ENCODE results near the gene PSMB2. TPM values are rescaled to one million over a fixed set of nuclear protein-coding genes. Genes with fewer than 3 reads are reported as not detected.

PSMB2 gene
- polyA plus RNA-seq, 5 donors = 70.1 to 86.0 (median 75.6) TPM

DNA sequence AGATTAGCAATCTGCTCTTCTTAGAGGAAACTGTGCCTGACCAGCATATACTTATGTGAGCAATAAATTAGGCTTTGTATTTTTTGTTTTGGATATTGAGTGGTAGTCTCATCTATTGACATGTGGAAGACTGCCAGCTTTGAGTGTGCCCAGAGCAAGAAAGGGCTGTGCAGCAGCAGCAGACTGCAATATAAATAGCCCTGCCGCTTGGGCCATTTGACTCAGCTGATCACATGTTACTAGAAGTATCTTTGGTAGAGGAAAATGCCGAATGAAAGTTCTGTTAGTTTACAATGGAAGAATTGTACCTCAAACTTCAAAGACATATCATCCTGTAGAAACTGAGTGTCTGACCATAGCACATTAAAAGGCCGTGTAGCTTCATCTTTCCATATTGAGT is 9.1 kb upstream of the PSMB2 start:
- no peak for DNase-seq

DNA sequence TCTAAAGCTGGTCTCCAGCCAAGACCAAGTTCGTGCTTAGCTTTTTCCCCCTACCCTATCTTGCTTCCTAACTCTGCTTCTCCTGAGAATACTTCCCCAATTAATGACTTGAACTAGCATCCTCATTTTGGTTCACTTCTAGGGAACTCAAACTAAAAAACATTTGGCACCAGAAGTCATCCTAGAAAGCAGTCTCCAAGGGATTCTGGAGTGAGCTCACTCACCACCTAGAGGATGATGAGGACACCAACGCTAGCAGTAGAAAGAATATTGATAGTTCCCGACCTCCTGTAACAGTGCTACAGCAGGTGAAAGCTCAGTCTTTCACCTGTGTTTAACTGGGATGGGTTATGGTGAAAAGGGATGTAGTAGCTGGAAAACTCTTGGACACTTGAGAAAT is 4.7 kb upstream of the PSMB2 start:
- DNase-seq = no peak

DNA sequence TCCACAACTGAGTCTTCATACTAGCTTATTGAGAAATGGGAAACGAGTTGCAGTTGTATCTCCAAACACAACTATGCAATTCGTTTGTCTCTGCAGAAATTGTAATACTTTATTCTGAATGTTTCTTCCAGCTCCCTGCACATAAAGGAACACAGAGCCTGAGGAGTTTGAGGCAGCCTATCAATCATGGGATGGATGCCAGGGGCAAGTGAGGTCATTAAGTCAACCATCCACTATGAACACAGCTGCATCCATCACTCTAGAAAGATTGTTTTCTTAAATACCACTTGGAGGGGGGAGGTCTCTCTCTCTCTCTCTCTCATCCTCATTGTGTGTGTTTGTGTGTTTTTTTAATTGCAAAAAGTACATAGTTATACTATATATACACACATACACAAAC is 2.9 kb upstream of the PSMB2 start:
- DNase-seq = no peak

DNA sequence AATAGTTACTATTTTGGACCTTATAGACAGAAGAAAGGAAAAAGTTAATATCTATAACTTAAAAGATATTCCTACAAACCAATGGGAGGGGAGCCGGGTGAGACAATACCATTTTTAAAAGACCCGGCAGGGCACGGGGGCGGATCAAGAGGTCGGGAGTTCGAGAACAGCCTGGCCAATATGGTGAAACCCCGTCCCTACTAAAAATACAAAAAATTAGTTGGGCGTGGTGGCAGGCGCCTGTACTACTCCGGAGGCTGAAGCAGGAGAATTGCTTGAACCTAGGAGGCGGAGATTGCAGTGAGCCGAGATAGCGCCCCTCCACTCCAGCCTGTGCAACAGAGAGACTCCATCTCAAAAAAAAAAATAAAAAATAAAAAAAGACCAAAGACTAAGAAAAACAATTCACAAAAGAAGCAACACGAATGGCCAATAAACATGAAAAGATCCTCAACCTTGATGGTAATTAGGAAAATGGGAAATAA is 1.2 kb upstream of the PSMB2 start:
- DNase-seq = no peak

DNA sequence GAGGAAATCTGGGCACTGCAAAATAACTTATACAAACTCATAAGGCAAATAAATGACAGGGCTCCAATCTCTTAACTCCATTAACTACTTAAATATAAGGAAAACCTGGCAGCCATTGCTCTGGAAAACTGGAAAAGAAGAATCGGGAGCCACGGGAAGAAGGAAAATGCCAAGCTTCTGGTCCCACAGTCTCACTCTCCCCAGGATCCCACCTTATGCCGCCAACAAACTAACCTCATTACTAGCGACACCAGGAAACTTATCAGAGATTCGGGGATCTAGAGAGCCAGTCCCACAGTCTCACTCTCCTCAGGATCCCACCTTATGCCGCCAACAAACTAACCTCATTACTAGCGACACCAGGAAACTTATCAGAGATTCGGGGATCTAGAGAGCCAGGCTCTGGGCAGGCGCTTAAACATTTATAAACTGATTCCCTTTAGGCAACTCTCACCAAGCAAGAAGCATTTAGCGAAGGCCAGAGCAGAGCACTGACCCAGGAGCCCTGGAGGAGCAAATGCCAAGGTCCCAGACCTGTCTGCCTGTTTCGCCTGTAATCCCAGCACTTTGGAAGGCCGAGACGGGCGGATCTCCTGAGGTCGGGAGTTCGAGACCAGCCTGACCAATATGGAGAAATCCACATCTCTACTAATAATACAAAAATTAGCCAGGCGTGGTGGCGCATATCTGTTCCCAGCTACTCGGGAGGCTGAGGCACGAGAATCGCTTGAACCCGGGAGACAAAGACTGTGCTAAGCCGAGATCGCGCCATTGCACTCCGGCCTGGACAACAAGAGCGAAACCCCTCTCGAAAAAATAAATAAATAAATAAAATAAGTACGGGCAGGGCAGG is 720 bp downstream of the PSMB2 start:
- DNase-seq = no peak

DNA sequence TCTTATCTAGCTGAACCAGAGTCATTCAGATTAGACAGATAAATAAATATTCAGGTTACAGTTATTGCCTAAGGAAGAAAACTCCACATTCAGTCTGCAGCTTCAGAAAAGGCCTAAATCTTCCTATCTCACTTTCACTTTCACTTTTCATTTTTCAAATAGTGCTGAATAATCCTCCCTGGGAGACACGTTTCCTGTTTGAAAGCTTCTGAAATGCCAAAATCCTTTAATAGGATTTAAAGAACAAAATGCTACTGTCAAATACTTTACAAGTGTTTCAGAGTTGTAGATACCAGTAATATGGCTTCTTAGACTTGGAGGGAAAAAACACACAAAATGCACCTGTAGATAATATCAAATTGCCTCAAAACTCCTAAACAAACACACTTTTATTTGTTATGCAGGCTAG is 3.9 kb downstream of the PSMB2 start:
- no peak for DNase-seq

DNA sequence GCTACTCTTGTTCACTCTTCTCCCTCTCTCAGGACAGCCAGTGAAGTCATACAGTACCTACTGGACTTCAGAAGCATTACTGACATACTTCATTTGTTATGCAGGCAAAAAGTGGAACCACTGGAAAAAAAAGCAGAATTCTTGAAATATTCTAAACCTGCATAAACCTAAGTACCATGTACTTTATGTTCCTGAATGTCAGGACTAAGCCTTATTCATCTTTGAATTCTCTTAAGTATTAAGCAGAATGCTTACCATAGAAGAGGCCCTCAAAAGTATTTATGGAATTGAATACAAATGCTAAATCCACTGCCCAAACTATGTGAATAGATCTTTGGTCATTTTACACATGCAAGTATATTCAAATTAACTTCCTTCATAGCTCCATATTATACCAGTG is 7.8 kb downstream of the PSMB2 start:
- DNase-seq = no peak

DNA sequence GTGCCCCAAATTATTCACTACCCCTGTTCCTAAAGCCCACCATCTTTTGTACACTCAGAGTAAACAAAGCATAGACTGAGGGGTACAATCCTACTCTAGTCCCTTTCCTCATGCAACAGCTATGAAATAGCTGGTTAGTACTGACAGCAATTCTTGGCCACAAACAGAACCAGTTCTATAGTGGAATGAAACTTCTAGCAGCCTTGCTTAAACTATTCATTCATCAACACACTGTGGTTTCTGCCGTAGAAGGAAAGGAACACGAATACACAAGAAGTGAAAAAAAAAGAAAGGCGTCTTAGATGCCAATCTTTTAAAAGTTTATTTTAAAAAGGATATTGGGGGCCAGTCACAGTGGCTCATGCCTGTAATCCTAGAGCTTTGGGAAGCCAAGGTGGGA is 9.9 kb downstream of the PSMB2 start:
- DNase-seq = no peak

DNA sequence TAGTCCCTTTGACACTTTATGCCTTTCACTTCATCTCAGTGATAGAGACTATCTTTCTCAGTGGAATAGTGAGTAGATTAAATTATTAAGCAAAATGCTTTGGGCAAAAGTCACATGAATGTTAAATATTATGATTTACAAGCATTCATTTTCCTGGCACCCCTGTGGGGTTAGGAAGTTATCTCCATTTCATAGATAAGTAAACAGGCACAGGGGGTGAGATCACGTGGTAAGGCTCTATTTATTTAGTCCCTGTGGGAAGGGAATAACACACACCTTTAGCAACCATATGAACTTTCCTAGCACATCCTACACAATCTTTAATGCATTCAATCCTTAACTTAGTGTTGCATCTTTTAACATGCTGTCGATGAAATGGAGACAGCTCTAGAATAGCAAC is 12.3 kb downstream of the PSMB2 start:
- no peak for DNase-seq

DNA sequence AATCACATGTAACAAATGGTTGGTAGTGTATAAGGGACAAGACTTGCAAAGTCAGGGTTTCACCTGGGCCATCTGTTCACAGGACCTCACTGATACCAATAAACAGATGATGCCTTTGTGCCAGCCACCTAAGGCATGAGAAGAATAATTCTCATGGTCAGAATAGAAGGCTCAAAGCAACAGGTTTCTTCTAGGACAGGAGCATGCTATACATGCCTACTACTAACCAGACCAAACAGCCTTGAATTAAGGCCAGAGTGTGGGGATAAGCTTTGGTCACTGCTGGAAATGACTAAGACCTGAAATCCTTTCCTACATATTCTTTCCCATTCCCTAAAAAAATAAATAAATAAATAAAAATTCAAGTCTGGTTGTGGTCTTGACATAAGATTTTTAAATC is 17.5 kb downstream of the PSMB2 start:
- no peak for DNase-seq

DNA sequence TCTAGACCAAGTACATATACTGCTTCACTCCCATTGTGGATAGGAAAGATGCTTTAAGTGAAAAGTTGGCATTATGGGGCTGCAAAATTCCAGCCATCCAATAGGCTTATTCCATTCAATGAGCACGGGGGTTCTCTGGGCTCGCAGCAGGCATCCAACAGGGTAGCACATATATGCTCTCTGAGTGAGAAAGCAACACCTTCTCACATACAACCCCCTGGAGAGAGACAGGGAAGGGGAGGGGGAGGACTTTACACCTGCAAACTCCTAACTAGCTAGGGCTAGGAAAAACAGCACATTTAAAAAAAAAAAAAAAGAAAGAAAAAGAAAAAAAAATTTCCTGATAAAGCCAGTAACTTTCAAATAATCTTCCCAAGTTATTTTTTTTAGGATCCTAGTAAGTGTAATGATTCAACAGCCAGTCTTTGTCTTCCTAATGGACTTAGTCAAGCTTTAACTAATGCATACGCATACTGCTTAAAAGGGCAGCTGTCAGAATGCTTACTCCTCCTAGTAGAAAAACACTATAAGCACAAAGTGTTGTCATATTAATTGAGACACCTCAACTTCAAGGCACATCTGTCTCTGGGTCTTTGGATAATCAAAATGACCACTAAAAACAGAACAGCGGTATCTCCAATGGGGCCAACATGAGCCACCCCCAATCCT is 18.7 kb downstream of the PSMB2 start:
- no peak for DNase-seq

DNA sequence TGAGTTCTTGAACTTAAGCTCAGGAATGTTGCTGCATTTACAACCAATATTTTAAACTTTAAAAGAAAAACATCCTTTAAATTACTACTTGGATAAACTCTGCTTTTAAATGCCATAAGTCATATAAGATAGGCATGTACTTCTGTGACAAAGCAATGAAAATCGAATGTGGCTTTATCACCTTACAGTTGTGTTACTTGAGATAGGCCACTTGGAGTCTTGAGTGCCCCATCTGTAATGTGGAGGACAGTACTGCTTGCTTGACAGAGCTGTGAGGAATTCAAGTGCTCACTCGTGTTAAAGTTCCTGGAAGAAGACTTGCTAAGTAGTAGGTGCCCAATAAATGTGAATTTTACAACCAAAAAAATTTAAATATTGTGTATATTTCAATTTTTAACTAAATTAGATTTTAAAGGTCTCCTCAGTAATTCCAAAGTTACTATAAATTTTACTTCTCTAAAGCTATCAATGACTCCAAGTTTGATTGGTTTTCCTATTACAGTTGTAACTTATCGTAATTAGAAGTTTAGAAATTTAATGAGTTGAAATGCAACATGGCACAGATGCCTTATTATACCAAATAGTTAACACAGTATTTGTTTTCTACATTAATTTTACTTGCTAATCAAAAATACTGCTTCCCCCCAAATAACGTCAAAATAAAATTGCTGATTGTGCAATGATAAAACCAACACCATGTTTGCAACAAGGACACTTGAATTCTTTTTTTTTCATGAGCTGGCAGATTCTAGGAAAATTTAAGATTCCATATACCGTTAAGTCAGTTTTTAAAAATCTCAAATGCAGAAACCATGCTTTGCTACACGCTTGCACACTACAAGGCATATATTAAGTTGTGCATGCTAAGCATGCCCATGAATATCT is 21.8 kb downstream of the PSMB2 start:
- no peak for DNase-seq

DNA sequence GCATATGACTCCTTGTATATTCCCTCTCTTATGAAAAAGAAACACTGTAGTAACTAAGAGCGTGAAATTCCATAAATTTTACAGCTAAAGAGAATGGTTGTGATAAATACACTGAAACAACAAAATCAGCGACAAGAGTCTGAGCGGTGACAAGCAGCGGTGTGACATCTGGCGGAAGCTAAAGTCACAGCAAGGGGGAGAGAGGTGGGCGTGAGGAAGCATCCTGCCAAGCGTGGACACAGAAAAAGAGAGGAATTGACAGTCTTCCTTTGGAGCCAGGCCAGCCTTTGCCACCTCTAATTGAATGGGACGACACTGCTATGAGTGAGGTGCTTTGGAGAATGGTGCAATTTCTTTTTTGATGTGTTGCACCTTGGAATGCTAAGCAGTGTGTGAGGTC is 25.9 kb downstream of the PSMB2 start:
- no peak for DNase-seq

DNA sequence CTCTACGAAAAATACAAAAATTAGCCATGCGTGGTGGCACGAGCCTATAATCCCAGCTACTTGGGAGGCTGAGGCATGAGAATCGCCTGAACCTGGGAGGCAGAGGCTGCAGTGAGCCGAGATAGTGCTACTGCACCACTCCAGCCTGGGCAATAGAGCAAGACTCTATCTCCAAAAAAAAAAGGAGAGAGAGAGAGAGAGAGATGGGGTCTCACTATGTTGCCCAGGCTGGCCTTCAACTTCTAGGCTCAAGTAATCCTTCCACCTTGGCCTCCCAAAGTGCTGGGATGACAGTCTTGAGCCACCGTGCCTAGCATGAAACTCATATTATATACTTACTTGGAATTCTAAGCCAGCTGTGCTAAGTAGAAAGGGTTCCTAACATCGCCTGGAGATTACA is 29.7 kb downstream of the PSMB2 start:
- no peak for DNase-seq

DNA sequence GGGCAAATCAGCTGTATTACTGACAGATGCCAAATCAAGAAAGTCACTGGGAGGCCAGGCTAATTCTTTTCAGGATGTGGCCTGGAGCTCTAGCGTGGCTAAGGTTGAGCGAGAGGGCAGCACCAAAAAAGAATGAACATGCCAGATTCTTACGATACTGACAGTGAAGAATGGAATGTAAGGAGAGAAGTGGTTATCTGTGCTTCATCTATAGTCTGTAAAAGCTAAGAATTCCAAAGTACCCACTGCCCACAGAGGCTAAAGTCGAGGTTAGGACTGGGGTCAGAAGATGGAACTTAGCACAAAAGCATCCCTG is 35.5 kb downstream of the PSMB2 start:
- no peak for DNase-seq

DNA sequence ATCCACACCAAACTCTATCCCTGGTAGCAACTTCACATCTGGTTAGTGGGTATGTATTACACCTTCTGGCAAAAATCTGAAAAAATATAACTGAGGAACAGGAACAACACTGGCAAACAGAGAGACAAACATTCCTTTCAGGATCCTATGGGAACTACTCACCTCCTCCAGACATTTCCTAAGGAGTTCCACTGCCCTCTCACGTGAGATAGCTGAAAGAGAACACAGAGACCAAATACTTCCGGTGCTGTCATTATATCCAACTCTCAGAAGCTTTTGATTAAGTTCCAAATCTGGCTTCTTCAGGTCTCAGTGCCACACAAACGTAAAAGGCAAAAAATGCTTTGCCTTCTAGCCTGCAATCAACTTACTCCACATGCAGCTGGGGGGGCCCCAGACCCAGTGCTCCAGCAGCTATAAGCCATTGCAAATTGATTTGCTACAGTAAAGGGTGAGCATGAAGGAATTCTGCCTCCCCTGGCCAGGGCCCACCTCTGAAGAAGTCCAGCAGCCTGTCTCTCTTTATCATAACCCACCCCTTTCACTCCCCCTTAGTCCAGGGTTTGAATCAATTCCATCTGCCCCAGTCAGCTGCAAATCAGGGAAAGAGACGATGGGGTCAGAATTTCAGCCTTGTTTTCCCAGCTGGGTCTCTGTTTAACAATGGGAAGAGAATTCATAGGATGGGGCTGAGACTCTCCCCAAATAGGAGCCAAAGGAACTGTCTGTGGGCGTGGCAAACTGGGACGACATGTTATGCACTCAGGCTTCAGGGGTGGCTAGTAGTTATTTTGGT is 36.1 kb downstream of the PSMB2 start:
- no peak for DNase-seq

DNA sequence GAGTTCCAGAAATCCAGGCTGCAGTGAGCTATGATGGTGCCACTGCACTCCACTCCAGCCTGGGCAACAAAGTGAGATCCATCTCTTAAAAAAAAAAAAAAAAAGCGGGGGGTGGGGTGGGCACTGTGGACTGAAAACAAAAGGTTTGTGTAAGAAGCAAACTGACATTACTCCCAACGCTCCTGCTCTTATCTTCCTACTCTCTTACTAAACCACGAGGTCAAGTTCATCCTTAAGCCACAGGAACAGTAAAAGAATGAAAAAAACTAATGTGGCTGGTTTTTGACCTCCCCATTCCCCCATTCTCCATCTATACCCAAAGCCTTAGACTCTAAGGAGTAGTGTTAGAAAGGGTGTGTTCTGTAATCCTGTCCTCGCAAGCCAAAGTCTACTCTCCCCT is 37.4 kb downstream of the PSMB2 start:
- no peak for DNase-seq

DNA sequence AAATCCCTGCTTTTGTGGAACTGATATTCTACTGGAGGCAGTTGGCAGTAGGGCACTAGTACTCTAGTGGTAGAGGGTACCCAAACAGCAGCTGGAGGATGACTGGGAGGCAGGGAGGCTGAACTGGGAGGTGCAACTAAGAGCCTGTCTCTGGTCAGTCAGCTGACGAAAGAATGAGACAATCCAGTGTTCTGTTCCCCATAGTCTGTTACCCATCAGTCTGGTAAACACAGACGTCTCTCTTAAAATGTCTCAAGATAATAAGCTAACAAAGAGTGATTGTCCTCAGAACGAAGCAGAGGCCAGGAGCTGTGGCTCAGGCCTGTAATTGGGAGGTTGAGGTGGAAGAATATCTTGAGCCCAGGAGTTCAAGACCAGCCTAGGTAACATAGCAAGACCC is 37.9 kb downstream of the PSMB2 start:
- DNase-seq = no peak

DNA sequence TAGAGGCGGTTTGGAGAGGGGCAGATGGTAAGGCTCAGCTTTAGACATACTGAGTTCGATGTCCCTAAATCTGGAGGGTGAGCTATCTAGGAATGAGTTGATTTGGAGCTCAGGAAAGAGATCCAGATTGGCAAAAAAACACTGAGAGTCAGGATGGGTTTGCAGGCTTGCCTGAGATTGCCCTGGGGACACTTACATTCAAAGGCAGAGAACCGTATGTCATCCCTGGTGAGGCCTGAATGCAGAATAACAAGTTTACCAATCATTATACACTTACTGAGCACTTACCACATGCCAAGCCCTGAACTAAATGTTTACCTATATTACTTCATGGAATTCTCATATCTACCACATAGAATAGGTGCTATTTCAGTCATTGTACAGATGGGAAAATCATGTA is 40.7 kb downstream of the PSMB2 start:
- no peak for DNase-seq

DNA sequence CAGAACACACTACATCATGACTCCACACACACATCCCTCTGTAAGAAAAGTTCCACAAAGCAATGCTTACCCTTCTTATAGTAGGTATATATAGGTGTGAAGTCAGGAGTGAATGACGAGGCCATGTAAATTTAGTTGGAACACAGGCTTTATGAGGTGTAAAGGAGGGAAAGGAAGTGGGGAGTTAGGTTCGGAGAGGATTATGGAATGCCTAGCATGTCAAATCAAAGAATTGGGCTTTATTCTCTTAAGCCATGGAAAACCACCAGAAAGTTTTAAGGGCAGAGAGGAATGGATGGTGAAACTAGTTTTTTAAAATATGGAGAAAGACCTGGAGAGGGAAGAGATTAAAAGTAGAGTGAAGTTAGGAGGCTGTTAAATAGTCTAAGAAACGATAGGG is 41.9 kb downstream of the PSMB2 start:
- no peak for DNase-seq

DNA sequence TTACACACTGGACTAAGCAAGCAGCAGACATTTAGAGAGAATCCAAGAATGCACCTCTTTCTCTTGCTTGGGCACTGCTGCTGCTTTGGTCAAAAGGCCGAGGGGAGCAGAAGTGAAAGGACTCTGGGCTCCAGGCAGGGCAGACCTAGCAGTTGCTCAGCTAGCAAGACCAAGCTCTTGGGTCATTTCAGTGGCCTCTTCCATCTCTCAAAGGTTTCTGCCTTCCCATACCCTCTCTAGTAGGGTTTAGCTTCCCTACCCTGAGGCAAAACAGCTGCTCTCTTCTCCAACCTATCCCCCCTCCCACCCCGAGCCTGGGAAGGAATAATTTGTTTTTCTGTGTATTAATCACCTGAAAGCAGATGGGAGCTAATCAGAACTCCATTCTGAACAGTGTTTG is 42.4 kb downstream of the PSMB2 start:
- DNase-seq = no peak

DNA sequence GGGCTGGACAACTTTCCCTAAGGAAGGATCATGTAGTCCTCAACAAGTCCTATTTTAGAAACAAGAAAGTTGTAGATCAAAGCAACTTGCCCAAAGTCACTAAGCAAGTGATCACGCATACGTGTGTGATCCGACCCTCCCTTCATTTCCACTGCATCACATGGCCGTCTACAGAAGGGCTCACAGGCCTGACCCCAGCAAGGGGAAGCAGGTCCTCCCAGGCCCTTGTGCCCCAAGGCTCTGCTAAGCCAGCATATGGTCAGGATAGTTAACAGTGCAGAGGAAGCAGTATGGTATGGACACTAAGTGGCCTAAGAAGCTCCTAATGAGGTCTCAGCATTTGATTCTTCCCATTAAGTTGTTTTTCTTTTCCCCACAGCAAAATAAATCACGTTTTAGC is 43.5 kb downstream of the PSMB2 start:
- DNase-seq = no peak
